Fibroblast of mammary gland (primary cell): Measurements from ENCODE around the gene GMDS.
"Not testable (repeated sequence)": the region's sequence is repeated elsewhere in the genome, so short reads cannot be mapped to it uniquely, and the experiment has no call there.

Experiments used
- DNase-seq: peaks from one replicate; pipeline ENCODE4 v3.0.0-alpha.2; 2010; ENCODE audit warnings: low read depth
- H3K4me3 ChIP-seq: 2 replicates; pipeline ENCODE4 v1.5.1; 2011; ENCODE audit warnings: low read depth, mild to moderate bottlenecking, low read length, moderate library complexity; ENCODE audit not compliant: control insufficient read depth
- TF ChIP-seq, protein P1 (sequence below): conservative IDR thresholded peaks from 2 replicates; pipeline ENCODE4 v1.5.1; 2011; ENCODE audit warnings: low read depth, low read length, inconsistent platforms; ENCODE audit not compliant: control insufficient read depth, insufficient read depth

The GMDS gene

DNA sequence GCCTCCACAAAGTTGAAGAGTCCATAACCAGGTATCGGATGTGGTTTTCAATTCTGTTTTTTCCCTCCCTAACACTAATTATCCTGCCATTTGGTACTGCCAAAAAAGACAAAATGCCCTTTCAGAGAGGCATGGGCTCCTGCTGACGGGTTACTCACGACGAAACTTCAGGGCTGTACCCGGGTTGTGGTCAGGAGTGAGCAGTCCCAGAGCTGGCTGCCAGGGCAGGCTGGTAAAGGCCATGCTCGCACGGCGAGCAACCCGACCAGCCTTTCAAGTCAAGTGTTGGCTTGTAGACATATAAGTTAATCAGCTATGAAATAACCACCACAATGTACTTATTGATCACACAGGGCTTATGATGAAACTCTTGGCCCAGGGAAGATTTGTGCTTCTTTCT, 483.2 kb downstream of the GMDS start:
- TF ChIP-seq, protein P1, sequence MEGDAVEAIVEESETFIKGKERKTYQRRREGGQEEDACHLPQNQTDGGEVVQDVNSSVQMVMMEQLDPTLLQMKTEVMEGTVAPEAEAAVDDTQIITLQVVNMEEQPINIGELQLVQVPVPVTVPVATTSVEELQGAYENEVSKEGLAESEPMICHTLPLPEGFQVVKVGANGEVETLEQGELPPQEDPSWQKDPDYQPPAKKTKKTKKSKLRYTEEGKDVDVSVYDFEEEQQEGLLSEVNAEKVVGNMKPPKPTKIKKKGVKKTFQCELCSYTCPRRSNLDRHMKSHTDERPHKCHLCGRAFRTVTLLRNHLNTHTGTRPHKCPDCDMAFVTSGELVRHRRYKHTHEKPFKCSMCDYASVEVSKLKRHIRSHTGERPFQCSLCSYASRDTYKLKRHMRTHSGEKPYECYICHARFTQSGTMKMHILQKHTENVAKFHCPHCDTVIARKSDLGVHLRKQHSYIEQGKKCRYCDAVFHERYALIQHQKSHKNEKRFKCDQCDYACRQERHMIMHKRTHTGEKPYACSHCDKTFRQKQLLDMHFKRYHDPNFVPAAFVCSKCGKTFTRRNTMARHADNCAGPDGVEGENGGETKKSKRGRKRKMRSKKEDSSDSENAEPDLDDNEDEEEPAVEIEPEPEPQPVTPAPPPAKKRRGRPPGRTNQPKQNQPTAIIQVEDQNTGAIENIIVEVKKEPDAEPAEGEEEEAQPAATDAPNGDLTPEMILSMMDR, result no peak
- no peak for DNase-seq
- no peak overlapping the region for H3K4me3 ChIP-seq

DNA sequence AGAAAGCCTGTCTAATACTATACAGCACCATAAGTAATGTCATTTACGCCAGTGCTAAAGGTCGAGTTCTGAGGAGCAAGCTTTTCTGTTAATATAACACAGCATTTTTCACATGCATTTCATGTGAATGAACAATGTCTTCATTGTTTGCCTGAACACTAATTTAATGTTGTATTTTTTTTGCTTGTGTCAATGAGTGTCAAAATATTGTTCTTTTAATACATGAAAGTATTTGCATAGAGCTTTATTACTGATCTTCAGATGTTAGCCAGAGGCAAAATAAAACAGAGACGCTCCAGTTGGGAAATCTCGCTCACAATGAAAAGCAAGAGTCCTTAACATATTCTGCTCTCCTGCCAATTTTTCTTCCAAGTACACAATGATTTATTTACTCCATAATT, 483.9 kb downstream of the GMDS start:
- no peak overlapping the region for H3K4me3 ChIP-seq
- no peak for DNase-seq
- TF ChIP-seq, protein P1, result no peak

- TF ChIP-seq, protein P1, result no peak
- DNase-seq, result no peak
Measured at GRCh38 chr6:1760876-1761275, 484.5 kb downstream of the GMDS start.

GRCh38 chr6:1759870-1760269, 485.5 kb downstream of the GMDS start:
- no peak for DNase-seq
- TF ChIP-seq, protein P1, result no peak
- no peak overlapping the region for H3K4me3 ChIP-seq

More at GRCh38 chr6:1760876-1761275, 484.5 kb downstream of the GMDS start:
- no peak overlapping the region for H3K4me3 ChIP-seq

DNA sequence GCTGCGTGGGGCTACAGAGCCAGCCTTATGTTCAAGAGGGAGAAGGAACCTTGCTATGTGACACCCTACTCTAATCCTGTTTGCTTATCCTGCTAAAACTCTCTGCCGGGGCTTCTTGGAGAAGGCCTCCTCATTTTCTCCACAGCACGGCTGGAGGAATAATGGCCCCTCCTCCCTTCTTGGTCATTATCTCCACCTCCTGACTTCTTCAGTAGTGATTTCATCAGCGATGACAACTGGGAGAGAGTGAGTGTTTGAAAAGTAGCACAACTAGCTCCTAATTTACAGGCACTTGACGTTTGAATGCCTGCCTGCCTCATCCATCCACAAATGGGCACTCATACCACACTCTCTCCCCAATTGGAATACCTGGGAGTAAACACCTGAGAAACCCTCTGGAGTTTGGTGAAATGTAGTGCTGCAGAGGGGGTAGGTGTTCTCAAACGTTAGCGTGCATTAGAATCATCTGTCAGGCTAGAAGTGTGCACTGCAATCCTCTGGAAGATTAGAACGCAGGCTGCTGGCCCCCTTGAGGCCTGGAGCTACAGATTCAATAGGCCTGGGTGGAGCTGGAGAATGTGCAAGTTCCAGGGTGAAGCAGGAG, 487.2 kb downstream of the GMDS start:
- DNase-seq, result no peak
- TF ChIP-seq, protein P1, result no peak
- H3K4me3 ChIP-seq, result no peak overlapping the region

DNA sequence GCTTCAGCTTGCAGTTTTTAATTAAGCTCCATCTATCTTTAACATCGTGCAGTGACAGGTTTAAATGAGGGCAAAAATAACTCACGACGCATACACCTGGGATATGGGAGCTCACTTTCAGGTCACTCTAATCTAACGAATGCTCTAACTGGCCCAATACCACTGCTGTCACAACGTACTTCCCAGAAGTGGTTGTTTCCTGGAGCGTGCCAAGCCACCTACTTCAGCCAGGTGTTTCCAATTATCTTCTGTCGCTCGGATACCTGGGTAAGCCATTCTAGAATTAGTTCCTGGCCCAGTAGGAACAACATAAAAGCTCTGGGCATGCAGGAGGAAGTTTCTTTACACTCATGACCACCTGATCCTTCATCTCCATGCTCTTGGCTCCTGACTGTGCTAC, 488.3 kb downstream of the GMDS start:
- H3K4me3 ChIP-seq, result no peak overlapping the region
- DNase-seq, result no peak
- TF ChIP-seq, protein P1, result no peak

- TF ChIP-seq, protein P1, result no peak
- no peak for DNase-seq
- no peak overlapping the region for H3K4me3 ChIP-seq
Measured at GRCh38 chr6:1756472-1757129, 488.8 kb downstream of the GMDS start.

- DNase-seq, result not testable (repeated sequence)
Measured at GRCh38 chr6:1751063-1751462, 494.3 kb downstream of the GMDS start.

More at GRCh38 chr6:1751063-1751462, 494.3 kb downstream of the GMDS start:
- not testable (repeated sequence) for H3K4me3 ChIP-seq
